Measurements from ENCODE around the gene KCNAB1. TPM values are rescaled to one million over a fixed set of nuclear protein-coding genes. Genes with fewer than 3 reads are reported as not detected.

Gene KCNAB1
- total and polyA plus RNA-seq, 2 donors (not counting 1 experiment from before 2014, with no cell fraction given): not detected

DNA sequence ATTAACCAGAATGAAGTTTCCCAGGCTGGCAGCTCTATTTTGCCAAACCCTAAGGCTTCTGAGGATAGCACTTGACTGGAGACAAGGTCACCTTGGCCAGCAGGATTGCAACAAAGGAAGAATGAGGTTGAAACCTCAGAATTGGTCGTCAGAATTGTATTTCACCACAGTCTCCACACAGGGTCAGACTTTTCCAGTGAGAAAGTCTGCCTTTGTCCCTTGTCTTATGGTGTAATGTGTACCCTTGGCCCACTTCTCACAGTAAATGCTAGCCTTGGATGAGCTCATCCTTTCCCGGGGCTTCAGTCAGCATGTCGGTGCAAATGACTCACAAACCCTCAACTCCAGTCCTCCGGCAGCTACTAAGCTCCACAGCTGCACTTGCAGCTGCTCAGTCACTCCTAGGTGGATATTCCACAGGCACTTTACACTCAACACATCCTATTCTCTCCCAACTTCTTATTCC lies 414.8 kb downstream of the KCNAB1 start:
- no peaks in the 10 kb centered on the region for H3K27me3 ChIP-seq (replicated peaks in 1 of 4; ENCODE audit: control extremely low read depth in 1 of 4, control insufficient read depth in 3 of 4, insufficient read depth in 4 of 4, low read length in 3 of 4)
- H3K4me3 ChIP-seq (ENCODE audit: control extremely low read depth in 1 of 5, extremely low read depth in 1 of 5, insufficient read depth in 1 of 5, low read depth in 2 of 5, low read length in 4 of 5): no peak overlapping the region
- no peaks in the 10 kb centered on the region for H3K27me3 Mint-ChIP-seq
- no peak overlapping the region for H3K27ac Mint-ChIP-seq
- H2AFZ ChIP-seq (ENCODE audit: insufficient read depth, low read depth, low read length, poor library complexity, severe bottlenecking): no peak overlapping the region
- POLR2A ChIA-PET: no interaction called here
- H3K4me3 Mint-ChIP-seq: no peak overlapping the region
- no peak overlapping the region for H3K27ac ChIP-seq (ENCODE audit: low read length in 2 of 2)
- intact Hi-C loops (cut with micrococcal nuclease): no loop called here
- no peak overlapping the region for H3K9ac ChIP-seq (ENCODE audit: low read length)
- TF ChIP-seq, protein P1, sequence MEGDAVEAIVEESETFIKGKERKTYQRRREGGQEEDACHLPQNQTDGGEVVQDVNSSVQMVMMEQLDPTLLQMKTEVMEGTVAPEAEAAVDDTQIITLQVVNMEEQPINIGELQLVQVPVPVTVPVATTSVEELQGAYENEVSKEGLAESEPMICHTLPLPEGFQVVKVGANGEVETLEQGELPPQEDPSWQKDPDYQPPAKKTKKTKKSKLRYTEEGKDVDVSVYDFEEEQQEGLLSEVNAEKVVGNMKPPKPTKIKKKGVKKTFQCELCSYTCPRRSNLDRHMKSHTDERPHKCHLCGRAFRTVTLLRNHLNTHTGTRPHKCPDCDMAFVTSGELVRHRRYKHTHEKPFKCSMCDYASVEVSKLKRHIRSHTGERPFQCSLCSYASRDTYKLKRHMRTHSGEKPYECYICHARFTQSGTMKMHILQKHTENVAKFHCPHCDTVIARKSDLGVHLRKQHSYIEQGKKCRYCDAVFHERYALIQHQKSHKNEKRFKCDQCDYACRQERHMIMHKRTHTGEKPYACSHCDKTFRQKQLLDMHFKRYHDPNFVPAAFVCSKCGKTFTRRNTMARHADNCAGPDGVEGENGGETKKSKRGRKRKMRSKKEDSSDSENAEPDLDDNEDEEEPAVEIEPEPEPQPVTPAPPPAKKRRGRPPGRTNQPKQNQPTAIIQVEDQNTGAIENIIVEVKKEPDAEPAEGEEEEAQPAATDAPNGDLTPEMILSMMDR (IDR thresholded peaks at IDR 0.05): no peak
- no peak for TF ChIP-seq EZH2 (IDR thresholded peaks at IDR 0.05; ENCODE audit: borderline replicate concordance, insufficient read depth, low read depth, low read length, poor library complexity, severe bottlenecking)
- no peak overlapping the region for H3K4me2 ChIP-seq (replicated peaks; ENCODE audit: low read depth, low read length, poor library complexity, severe bottlenecking)
- H3K9me3 Mint-ChIP-seq (ENCODE audit: insufficient read depth): no peaks in the 10 kb centered on the region
- WGBS (ENCODE audit: insufficient coverage): 92% methylated on average over 3 of the region's 4 CpGs
- no peaks in the 10 kb centered on the region for H3K9me3 ChIP-seq (ENCODE audit: control extremely low read depth in 1 of 3, control insufficient read depth in 2 of 3, insufficient read depth in 1 of 3, low read length in 2 of 3)
- H3K4me1 Mint-ChIP-seq: no peaks in the 10 kb centered on the region
- no peaks in the 10 kb centered on the region for H3K79me2 ChIP-seq (ENCODE audit: control insufficient read depth, insufficient read depth, low read length)
- H3K36me3 ChIP-seq (replicated peaks in 1 of 2; ENCODE audit: control extremely low read depth in 1 of 2, control insufficient read depth in 1 of 2, extremely low read depth in 1 of 2, insufficient read depth in 2 of 2, low read length in 1 of 2): peaks cover 5 to 6% of the 10 kb centered on the region in 2 experiments
- CTCF ChIA-PET: interaction anchor here (0.7 to 1.8 kb wide), 5 partner anchors 10 to 602 kb away, joined by 3 to 6 read pairs (median 4); no protein-coding TSS in a partner anchor
- no peaks in the 10 kb centered on the region for H3K4me1 ChIP-seq (ENCODE audit: control insufficient read depth in 2 of 2, insufficient read depth in 2 of 2, low read length in 2 of 2)
- H4K20me1 ChIP-seq (ENCODE audit: control insufficient read depth, insufficient read depth, low read length, poor library complexity, severe bottlenecking): no peaks in the 10 kb centered on the region
- DNase-seq: no peak
- ATAC-seq (ENCODE audit: low read depth): no peak

- intact Hi-C loops (cut with micrococcal nuclease): no loop called here
- POLR2A ChIA-PET: no interaction called here
- TF ChIP-seq, protein P1 (IDR thresholded peaks at IDR 0.05): no peak
- TF ChIP-seq EZH2 (IDR thresholded peaks at IDR 0.05; ENCODE audit: borderline replicate concordance, insufficient read depth, low read depth, low read length, poor library complexity, severe bottlenecking): no peak
Measured at GRCh38 chr3:156535798-156536197, 415.4 kb downstream of the KCNAB1 start.

More at GRCh38 chr3:156535798-156536197, 415.4 kb downstream of the KCNAB1 start:
- H3K9me3 Mint-ChIP-seq (ENCODE audit: insufficient read depth): no peaks in the 10 kb centered on the region
- Histone ChIP-seq H3K9me3 (ENCODE audit: control extremely low read depth in 1 of 3, control insufficient read depth in 2 of 3, insufficient read depth in 1 of 3, low read length in 2 of 3) (no peaks in the 10 kb centered on the region), H2AFZ (ENCODE audit: insufficient read depth, low read depth, low read length, poor library complexity, severe bottlenecking) (no peak overlapping the region), H3K36me3 (replicated peaks in 1 of 2; ENCODE audit: control extremely low read depth in 1 of 2, control insufficient read depth in 1 of 2, extremely low read depth in 1 of 2, insufficient read depth in 2 of 2, low read length in 1 of 2) (peaks cover 5 to 6% of the 10 kb centered on the region in 2 experiments), H3K4me1 (ENCODE audit: control insufficient read depth in 2 of 2, insufficient read depth in 2 of 2, low read length in 2 of 2) (no peaks in the 10 kb centered on the region), H3K27ac (ENCODE audit: low read length in 2 of 2) (no peak overlapping the region), H3K27me3 (replicated peaks in 1 of 4; ENCODE audit: control extremely low read depth in 1 of 4, control insufficient read depth in 3 of 4, insufficient read depth in 4 of 4, low read length in 3 of 4) (no peaks in the 10 kb centered on the region), H4K20me1 (ENCODE audit: control insufficient read depth, insufficient read depth, low read length, poor library complexity, severe bottlenecking) (no peaks in the 10 kb centered on the region), H3K4me3 (ENCODE audit: control extremely low read depth in 1 of 5, extremely low read depth in 1 of 5, insufficient read depth in 1 of 5, low read depth in 2 of 5, low read length in 4 of 5) (no peak overlapping the region), H3K79me2 (ENCODE audit: control insufficient read depth, insufficient read depth, low read length) (no peaks in the 10 kb centered on the region), H3K4me2 (replicated peaks; ENCODE audit: low read depth, low read length, poor library complexity, severe bottlenecking) (no peak overlapping the region), H3K9ac (ENCODE audit: low read length) (no peak overlapping the region)
- no peak overlapping the region for H3K27ac Mint-ChIP-seq
- DNase-seq (no peak), ATAC-seq (ENCODE audit: low read depth) (no peak)
- H3K27me3 Mint-ChIP-seq: no peaks in the 10 kb centered on the region
- no peaks in the 10 kb centered on the region for H3K4me1 Mint-ChIP-seq
- no peak overlapping the region for H3K4me3 Mint-ChIP-seq
- WGBS (ENCODE audit: insufficient coverage): 100% methylated on average over 1 of the region's 2 CpGs
- CTCF ChIA-PET: interaction anchor here (1.0 to 1.8 kb wide), 3 partner anchors 11 to 541 kb away, joined by 3 to 6 read pairs (median 4); no protein-coding TSS in a partner anchor

All from B cell (primary cell).